ENCODE results near the gene SMIM43.

SMIM43 gene

DNA sequence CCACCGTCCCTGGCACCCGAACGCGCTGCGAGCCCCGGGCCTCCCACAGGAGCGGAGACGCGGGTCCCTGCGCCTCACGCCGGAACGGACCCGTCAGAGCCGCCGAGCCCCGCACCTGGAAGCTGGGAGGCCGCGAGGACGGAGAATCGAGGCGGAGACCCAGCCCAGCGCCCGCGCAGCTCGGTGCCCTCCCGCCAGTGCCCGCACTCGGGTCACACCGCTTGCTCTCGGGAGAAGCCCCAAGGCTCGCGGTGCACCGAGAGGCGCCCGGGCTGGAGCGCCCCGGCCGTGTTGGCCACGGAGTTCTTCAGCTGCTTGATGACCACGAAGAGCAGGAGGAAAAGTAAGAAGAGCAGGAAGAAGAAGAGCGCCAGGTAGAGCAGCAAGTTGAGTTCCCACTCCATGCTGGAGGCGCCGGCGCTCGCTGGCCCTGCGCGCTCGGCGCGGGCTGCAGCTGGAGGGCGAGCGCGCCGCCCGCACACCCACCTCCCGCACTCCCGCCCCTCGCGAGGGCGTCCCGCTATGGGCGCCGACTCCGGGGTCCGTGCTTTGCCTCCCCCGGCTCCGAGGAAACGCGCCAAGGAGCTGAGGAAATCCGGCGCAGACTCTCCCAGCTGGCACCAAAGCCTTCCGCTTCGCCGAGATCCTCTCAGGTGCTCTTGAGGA lies at the start of gene SMIM43:
SMIM43 (minus strand) TSS at position 463 of the 666 bp plus-strand sequence; CDS start at position 404, 59 bp downstream.
- DNase-seq (ENCODE audit: extremely low spot score), result peak; percentile 60
- TF ChIP-seq SUZ12 (IDR thresholded peaks at IDR 0.05) (no peak), L3MBTL2 (conservative IDR thresholded peaks at IDR 0.05) (0 out of 2 replicates have a peak, but pooled peaks have one; percentile 33)
- CTCF ChIA-PET, result interaction anchor here (0.9 kb wide), 1 partner anchor 32 kb away, joined by 3 read pairs; no protein-coding TSS in a partner anchor

DNA sequence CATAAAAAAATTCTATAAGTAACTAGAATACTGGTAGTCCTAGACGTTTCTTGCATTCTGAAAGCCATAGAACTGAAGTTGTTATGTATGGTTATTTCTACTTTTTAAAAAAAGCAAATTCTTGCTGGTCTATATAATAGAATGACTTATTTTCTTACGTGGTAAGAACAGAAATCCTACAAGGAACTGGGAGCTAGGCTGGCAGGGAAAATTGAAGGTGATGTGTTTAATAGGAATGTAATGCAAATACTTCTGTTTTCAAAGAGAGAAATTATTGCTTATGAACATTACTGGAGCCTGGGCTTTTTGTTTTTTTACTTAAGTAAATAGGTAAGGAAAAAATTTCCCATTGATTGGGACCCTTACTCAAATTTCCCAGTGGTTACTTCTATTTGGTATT lies 49.8 kb upstream of the SMIM43 start:
- ChIA-PET POLR2A (no interaction called here), CTCF (no interaction called here)
- no peak for DNase-seq (ENCODE audit: extremely low spot score)
- TF ChIP-seq TARDBP (IDR thresholded peaks at IDR 0.05), result no peak
- no peak for TF ChIP-seq BHLHE40 (IDR thresholded peaks at IDR 0.05; ENCODE audit: borderline replicate concordance)
- no peak for TF ChIP-seq FOXA1 (IDR thresholded peaks at IDR 0.05)
- no peak for TF ChIP-seq L3MBTL2 (conservative IDR thresholded peaks at IDR 0.05)
- TF ChIP-seq SP1 (IDR thresholded peaks at IDR 0.05), result no peak
- no peak for TF ChIP-seq NFRKB (IDR thresholded peaks at IDR 0.05)
- no peak for TF ChIP-seq HDGF (IDR thresholded peaks at IDR 0.05; ENCODE audit: borderline replicate concordance)
- no peak for TF ChIP-seq ARNT (IDR thresholded peaks at IDR 0.05)
- TF ChIP-seq FOXK2 (IDR thresholded peaks at IDR 0.05), result no peak
- no peak for TF ChIP-seq ELF4 (IDR thresholded peaks at IDR 0.05)
- TF ChIP-seq FOXM1 (IDR thresholded peaks at IDR 0.05; ENCODE audit: borderline replicate concordance), result no peak
- no peak for TF ChIP-seq CTBP1 (IDR thresholded peaks at IDR 0.05; ENCODE audit: borderline replicate concordance)

More for the DNA sequence above, at the start of gene SMIM43:
- POLR2A ChIA-PET, result interaction anchor here (1.2 to 2.2 kb wide), 2 partner anchors 37 to 68 kb away, joined by 3 to 8 read pairs; partner anchors contain the start of genes ANXA5 and EXOSC9

DNA sequence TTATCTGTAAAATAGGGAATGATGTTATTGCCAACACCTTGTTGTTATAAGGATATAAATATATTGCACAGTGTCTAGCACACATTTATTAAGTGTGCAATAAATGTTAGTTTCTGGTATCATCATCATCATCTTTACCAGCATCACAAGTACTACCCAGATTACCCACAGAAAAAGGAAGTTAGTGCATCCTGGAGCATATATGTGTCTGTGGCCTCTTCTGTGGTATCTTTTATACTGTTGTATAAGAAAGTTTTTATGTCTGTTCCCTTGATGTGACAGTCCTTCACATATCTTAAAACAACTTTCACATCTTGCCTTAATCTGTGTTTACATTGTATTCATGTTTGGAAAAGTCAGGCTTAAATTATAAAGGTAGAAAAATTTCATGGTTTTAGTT lies 46.2 kb upstream of the SMIM43 start:
- DNase-seq (ENCODE audit: extremely low spot score), result no peak
- ChIA-PET POLR2A (no interaction called here), CTCF (interaction anchor here (0.7 kb wide), 1 partner anchor 889 kb away, joined by 3 read pairs; no protein-coding TSS in a partner anchor)
- no peak for TF ChIP-seq ARNT (IDR thresholded peaks at IDR 0.05)
- TF ChIP-seq FOXK2 (IDR thresholded peaks at IDR 0.05), result no peak
- TF ChIP-seq CTBP1 (IDR thresholded peaks at IDR 0.05; ENCODE audit: borderline replicate concordance), result no peak
- no peak for TF ChIP-seq LEF1 (IDR thresholded peaks at IDR 0.05; ENCODE audit: borderline replicate concordance)
- no peak for TF ChIP-seq ZNF384 (IDR thresholded peaks at IDR 0.05)
- TF ChIP-seq FOXA1 (IDR thresholded peaks at IDR 0.05), result no peak
- TF ChIP-seq, protein P1, sequence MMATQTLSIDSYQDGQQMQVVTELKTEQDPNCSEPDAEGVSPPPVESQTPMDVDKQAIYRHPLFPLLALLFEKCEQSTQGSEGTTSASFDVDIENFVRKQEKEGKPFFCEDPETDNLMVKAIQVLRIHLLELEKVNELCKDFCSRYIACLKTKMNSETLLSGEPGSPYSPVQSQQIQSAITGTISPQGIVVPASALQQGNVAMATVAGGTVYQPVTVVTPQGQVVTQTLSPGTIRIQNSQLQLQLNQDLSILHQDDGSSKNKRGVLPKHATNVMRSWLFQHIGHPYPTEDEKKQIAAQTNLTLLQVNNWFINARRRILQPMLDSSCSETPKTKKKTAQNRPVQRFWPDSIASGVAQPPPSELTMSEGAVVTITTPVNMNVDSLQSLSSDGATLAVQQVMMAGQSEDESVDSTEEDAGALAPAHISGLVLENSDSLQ (IDR thresholded peaks at IDR 0.05), result no peak
- no peak for TF ChIP-seq L3MBTL2 (conservative IDR thresholded peaks at IDR 0.05)
- TF ChIP-seq SUZ12 (IDR thresholded peaks at IDR 0.05), result no peak
- TF ChIP-seq BHLHE40 (IDR thresholded peaks at IDR 0.05; ENCODE audit: borderline replicate concordance), result no peak
- no peak for TF ChIP-seq TARDBP (IDR thresholded peaks at IDR 0.05)
- TF ChIP-seq NFRKB (IDR thresholded peaks at IDR 0.05), result no peak
- TF ChIP-seq HDGF (IDR thresholded peaks at IDR 0.05; ENCODE audit: borderline replicate concordance), result no peak
- no peak for TF ChIP-seq SP1 (IDR thresholded peaks at IDR 0.05)
- TF ChIP-seq ELF4 (IDR thresholded peaks at IDR 0.05), result no peak

DNA sequence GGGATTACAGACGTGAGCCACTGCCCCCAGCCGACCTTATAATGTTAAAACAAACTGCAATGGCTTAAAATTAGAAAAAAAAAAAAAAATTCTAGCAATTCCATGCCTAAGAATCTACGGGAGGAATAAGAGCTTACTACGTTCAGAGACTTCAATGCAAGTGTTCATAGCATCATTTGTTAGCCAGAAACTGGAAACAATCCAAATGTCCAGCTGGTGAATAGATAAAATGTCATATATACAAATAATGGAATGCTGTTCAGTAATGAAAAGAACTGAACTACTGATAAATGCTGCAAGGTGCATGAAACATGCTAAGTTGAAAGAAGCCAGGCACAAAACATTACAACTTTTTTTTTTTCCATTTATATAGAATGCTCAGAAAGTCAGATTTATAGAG lies 41.4 kb upstream of the SMIM43 start:
- ChIA-PET POLR2A (no interaction called here), CTCF (no interaction called here)
- no peak for TF ChIP-seq NFRKB (IDR thresholded peaks at IDR 0.05)
- TF ChIP-seq SP1 (IDR thresholded peaks at IDR 0.05), result no peak
- TF ChIP-seq SUZ12 (IDR thresholded peaks at IDR 0.05), result no peak
- no peak for TF ChIP-seq ARNT (IDR thresholded peaks at IDR 0.05)
- no peak for TF ChIP-seq BHLHE40 (IDR thresholded peaks at IDR 0.05; ENCODE audit: borderline replicate concordance)
- TF ChIP-seq TARDBP (IDR thresholded peaks at IDR 0.05), result no peak
- TF ChIP-seq FOXM1 (IDR thresholded peaks at IDR 0.05; ENCODE audit: borderline replicate concordance), result no peak
- no peak for TF ChIP-seq CTBP1 (IDR thresholded peaks at IDR 0.05; ENCODE audit: borderline replicate concordance)
- no peak for TF ChIP-seq FOXA1 (IDR thresholded peaks at IDR 0.05)
- TF ChIP-seq LEF1 (IDR thresholded peaks at IDR 0.05; ENCODE audit: borderline replicate concordance), result no peak
- no peak for TF ChIP-seq FOXK2 (IDR thresholded peaks at IDR 0.05)
- TF ChIP-seq, protein P1 (IDR thresholded peaks at IDR 0.05), result no peak
- DNase-seq (ENCODE audit: extremely low spot score), result no peak

DNA sequence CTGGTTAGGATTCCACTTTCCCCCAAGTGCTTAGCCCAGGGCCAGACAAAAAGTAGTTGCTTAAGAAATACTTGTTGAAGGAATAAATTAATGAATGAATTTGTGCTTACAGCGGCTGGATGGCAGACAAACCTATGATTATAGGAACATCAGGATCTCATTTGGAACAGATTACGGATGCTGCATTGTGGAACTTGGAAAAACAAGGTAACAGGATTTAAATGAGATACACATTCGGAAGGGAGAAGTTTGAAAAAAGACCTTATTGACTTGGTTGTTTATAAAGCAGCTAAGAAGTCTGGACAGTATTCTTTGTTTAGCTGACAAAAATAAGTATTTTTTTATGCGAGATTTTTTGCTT lies 36.7 kb upstream of the SMIM43 start:
- TF ChIP-seq, protein P1 (IDR thresholded peaks at IDR 0.05), result no peak
- no peak for TF ChIP-seq CTBP1 (IDR thresholded peaks at IDR 0.05; ENCODE audit: borderline replicate concordance)
- no peak for TF ChIP-seq ELF4 (IDR thresholded peaks at IDR 0.05)
- no peak for TF ChIP-seq BHLHE40 (IDR thresholded peaks at IDR 0.05; ENCODE audit: borderline replicate concordance)
- no peak for TF ChIP-seq HDGF (IDR thresholded peaks at IDR 0.05; ENCODE audit: borderline replicate concordance)
- TF ChIP-seq SUZ12 (IDR thresholded peaks at IDR 0.05), result no peak
- TF ChIP-seq ARNT (IDR thresholded peaks at IDR 0.05), result no peak
- TF ChIP-seq ZNF384 (IDR thresholded peaks at IDR 0.05), result no peak
- no peak for TF ChIP-seq SP1 (IDR thresholded peaks at IDR 0.05)
- no peak for TF ChIP-seq FOXA1 (IDR thresholded peaks at IDR 0.05)
- no peak for TF ChIP-seq NFRKB (IDR thresholded peaks at IDR 0.05)
- no peak for TF ChIP-seq FOXM1 (IDR thresholded peaks at IDR 0.05; ENCODE audit: borderline replicate concordance)
- no peak for TF ChIP-seq FOXK2 (IDR thresholded peaks at IDR 0.05)
- TF ChIP-seq TARDBP (IDR thresholded peaks at IDR 0.05), result no peak
- TF ChIP-seq L3MBTL2 (conservative IDR thresholded peaks at IDR 0.05), result no peak
- no peak for TF ChIP-seq LEF1 (IDR thresholded peaks at IDR 0.05; ENCODE audit: borderline replicate concordance)
- ChIA-PET POLR2A (interaction anchor here (0.8 to 1.8 kb wide), 11 partner anchors 10 to 113 kb away, joined by 3 to 8 read pairs (median 5); partner anchors contain the start of genes BBS7, CCNA2 and SMIM43), CTCF (no interaction called here)
- DNase-seq (ENCODE audit: extremely low spot score), result no peak

Data from HEK293T (cell line).